Measurements from ENCODE around the gene MAP1LC3C. TPM values are rescaled to one million over a fixed set of nuclear protein-coding genes. Genes with fewer than 3 reads are reported as not detected.

Gene MAP1LC3C
- total RNA-seq, 2 donors from 2014 or later, result not detected

DNA sequence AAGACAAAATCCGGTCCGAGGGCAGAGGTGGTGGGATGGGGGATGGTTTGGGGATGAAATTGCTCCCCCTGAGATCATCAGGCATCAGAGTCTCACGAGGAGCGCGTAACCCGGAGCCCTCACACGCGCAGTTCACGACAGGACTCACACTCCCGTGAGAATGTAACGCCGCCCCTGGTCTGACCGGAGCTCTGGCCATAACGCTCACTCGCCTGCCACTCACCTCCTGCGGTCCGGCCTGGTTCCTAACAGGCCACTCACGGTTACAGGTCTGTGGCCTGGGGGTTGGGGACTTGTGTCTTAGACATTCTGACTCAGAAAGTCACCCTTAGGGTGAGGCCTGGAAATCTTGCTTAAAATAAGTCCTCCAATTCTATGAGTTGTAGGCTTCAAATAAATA, 19.8 kb downstream of the MAP1LC3C start:
- H3K4me3 ChIP-seq, result no peak overlapping the region
- H3K9ac ChIP-seq (ENCODE audit: low read depth in 2 of 2, low read length in 2 of 2), result no peak overlapping the region
- TF ChIP-seq, protein P1, sequence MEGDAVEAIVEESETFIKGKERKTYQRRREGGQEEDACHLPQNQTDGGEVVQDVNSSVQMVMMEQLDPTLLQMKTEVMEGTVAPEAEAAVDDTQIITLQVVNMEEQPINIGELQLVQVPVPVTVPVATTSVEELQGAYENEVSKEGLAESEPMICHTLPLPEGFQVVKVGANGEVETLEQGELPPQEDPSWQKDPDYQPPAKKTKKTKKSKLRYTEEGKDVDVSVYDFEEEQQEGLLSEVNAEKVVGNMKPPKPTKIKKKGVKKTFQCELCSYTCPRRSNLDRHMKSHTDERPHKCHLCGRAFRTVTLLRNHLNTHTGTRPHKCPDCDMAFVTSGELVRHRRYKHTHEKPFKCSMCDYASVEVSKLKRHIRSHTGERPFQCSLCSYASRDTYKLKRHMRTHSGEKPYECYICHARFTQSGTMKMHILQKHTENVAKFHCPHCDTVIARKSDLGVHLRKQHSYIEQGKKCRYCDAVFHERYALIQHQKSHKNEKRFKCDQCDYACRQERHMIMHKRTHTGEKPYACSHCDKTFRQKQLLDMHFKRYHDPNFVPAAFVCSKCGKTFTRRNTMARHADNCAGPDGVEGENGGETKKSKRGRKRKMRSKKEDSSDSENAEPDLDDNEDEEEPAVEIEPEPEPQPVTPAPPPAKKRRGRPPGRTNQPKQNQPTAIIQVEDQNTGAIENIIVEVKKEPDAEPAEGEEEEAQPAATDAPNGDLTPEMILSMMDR (IDR thresholded peaks at IDR 0.05), result no peak
- H3K27me3 ChIP-seq, result no peaks in the 10 kb centered on the region
- H3K4me1 ChIP-seq, result no peaks in the 10 kb centered on the region
- intact Hi-C loops (cut with DNase I), result no loop called here
- no peak overlapping the region for H3K27ac ChIP-seq
- no peak for DNase-seq
- H3K9me3 ChIP-seq, result no peaks in the 10 kb centered on the region
- no peaks in the 10 kb centered on the region for H3K36me3 ChIP-seq

DNA sequence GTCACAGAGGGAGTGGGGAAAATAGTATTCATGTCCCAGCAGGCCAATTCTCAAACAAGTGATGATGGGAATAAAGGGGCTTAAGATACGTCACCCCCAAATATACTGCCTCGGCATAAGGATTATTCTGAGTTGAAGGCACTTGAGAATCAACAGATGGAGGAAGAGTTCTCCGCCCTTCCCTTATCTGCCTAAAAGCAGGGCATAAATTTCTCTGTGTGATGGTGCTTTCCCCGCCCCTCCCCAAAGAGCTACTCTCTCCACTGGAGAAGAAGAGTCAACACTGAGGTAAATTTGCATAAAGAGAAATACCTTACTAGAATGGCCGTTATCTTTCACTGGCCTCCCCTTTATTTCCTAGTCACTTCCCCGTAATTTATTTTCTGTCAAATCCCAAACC, 22.7 kb downstream of the MAP1LC3C start:
- Histone ChIP-seq H3K4me3 (no peak overlapping the region), H3K9me3 (no peaks in the 10 kb centered on the region), H3K27ac (no peak overlapping the region), H3K27me3 (no peaks in the 10 kb centered on the region), H3K36me3 (no peaks in the 10 kb centered on the region), H3K9ac (ENCODE audit: low read depth in 2 of 2, low read length in 2 of 2) (no peak overlapping the region), H3K4me1 (no peaks in the 10 kb centered on the region)
- intact Hi-C loops (cut with DNase I), result no loop called here
- TF ChIP-seq, protein P1 (IDR thresholded peaks at IDR 0.05), result no peak
- no peak for DNase-seq

DNA sequence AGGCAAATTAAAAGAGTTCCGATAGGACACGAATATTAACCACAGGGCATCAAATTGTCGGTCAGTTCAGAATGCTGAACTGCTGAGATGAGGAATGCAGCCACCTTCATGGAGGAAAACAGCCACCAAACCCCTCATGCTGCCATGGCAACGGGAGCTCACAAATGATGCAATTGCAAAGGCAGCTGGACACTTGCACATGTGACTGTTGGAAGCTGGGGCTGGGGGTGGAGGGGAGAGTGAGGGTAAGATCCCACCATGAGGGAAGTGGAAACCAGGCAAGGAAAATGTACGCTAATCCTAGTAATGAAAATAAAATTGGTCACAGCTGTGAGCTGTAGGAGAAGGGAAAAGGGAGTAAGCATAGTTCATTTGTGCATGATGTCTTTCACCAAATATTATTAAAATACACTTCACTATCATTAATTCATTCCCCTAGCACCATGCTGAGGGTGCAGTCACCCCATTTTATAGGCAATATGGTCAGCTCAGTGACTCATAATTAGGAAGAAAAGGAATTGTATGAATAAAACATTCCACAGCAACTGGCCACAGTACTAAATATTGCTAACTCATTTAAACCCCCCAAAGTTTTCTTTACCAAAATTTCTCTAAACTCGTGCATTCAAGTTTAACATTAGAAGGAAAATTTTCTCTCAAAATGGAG, 26.1 kb downstream of the MAP1LC3C start:
- H3K27ac ChIP-seq, result no peak overlapping the region
- no peaks in the 10 kb centered on the region for H3K9me3 ChIP-seq
- H3K4me3 ChIP-seq, result no peak overlapping the region
- no peaks in the 10 kb centered on the region for H3K36me3 ChIP-seq
- intact Hi-C loops (cut with DNase I), result no loop called here
- H3K9ac ChIP-seq (ENCODE audit: low read depth in 2 of 2, low read length in 2 of 2), result no peak overlapping the region
- TF ChIP-seq, protein P1 (IDR thresholded peaks at IDR 0.05), result no peak
- no peaks in the 10 kb centered on the region for H3K4me1 ChIP-seq
- DNase-seq, result no peak
- no peaks in the 10 kb centered on the region for H3K27me3 ChIP-seq

DNA sequence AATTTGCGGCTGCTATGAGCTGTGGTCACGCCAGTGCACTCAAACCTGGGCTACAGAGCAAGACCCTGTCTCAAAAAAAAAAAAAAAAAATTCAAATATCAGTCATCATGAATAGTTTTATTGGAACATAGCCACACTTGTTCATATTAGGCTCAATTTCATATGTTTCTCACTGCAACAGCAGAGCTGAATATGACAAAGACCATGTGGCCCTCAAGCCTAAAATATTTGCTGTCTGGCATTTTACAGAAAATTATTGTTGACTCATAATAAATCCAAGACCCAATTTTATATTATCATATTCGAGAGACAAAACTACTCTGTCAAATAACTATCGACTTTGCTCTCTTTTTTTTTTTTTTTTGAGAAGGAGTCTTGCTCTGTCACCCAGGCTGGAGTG, 30.3 kb downstream of the MAP1LC3C start:
- H3K4me1 ChIP-seq, result no peaks in the 10 kb centered on the region
- TF ChIP-seq, protein P1 (IDR thresholded peaks at IDR 0.05), result no peak
- intact Hi-C loops (cut with DNase I), result no loop called here

DNA sequence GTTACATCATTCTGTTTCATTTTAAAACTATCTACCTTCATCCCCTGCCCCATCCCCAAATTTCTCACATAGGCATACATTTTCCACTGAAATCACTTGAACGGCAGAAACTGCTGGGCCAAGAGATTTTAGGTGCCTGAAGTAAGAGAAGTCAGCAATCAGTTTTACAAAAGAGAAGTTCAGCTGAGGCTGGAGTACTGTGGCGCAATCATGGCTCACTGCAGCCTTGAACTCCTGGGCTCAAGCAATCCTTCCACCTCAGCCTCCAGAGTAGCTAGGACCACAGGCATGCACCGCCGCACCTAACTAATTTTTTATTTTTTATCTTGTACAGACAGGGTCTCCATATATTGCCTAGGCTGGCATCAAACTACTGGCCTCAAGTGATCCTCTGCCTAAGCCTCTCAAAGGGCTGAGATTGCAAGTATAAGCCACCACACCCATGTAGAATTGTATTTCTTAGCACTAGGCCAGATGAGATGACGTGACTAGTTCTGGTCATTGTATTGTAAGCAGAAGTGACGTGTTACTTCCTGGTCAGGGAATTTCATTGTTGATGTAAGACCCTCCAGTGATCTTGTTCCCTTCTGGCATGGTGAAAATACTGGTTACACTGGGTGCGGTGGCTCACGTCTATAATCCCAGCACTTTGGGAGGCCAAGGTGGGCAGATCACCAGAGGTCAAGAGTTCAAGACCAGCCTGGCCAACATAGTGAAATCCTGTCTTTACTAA, 34.2 kb downstream of the MAP1LC3C start:
- H3K9ac ChIP-seq (ENCODE audit: low read depth in 2 of 2, low read length in 2 of 2), result no peak overlapping the region
- H3K27ac ChIP-seq, result no peak overlapping the region
- intact Hi-C loops (cut with DNase I), result no loop called here
- DNase-seq, result no peak
- no peaks in the 10 kb centered on the region for H3K9me3 ChIP-seq
- H3K27me3 ChIP-seq, result no peaks in the 10 kb centered on the region
- no peaks in the 10 kb centered on the region for H3K36me3 ChIP-seq
- H3K4me3 ChIP-seq, result no peak overlapping the region
- TF ChIP-seq, protein P1 (IDR thresholded peaks at IDR 0.05), result no peak
- no peaks in the 10 kb centered on the region for H3K4me1 ChIP-seq

More for the DNA sequence above, 30.3 kb downstream of the MAP1LC3C start:
- DNase-seq, result no peak
- Histone ChIP-seq H3K27ac (no peak overlapping the region), H3K9ac (ENCODE audit: low read depth in 2 of 2, low read length in 2 of 2) (no peak overlapping the region), H3K4me3 (no peak overlapping the region), H3K27me3 (no peaks in the 10 kb centered on the region), H3K36me3 (no peaks in the 10 kb centered on the region), H3K9me3 (no peaks in the 10 kb centered on the region)

All from colonic mucosa (tissue), 4 donors.